ENCODE results near the gene VTN.

The VTN gene

DNA sequence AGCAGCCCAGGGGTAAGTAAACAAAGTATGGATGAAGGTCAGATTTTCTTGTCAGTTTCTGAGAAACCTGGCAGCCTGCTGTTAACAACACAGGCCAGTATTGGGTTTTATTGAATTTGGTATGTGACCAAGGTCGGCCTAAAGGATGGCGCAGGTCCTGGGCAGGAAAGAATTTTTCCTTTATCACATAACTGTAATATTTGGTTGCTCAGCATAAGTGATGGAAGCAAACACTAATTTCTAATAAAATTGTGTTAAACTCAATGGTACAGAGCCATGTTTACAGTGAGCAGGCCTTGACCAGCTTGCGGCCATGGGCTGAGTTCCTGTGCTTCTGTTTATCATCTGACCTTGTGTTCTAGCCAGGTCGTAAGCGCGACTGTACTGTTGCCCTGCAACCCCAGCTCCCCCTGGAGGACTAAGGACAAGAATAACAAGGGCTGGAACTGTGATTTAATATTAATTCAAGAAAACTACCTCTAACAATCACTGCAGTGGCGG lies 23.3 kb downstream of the VTN start:
- no peak overlapping the region for H3K23ac ChIP-seq (ENCODE audit: low read length)
- no peak overlapping the region for H3K18ac ChIP-seq (ENCODE audit: low read length)
- H3K4me1 ChIP-seq (ENCODE audit: control insufficient read depth in 1 of 2, insufficient read depth in 2 of 2, low read length in 2 of 2): peaks cover 2 to 8% of the 10 kb centered on the region in 2 experiments
- no peak overlapping the region for H3K4me2 ChIP-seq (ENCODE audit: low read length)
- no peak overlapping the region for H3K14ac ChIP-seq (ENCODE audit: low read length)
- no peaks in the 10 kb centered on the region for H3K9me3 ChIP-seq (ENCODE audit: insufficient read depth, low read depth, low read length)
- H3K27ac ChIP-seq (ENCODE audit: low read depth, low read length): no peak overlapping the region
- H3K79me1 ChIP-seq (ENCODE audit: low read length): no peaks in the 10 kb centered on the region
- no peak overlapping the region for H3K9ac ChIP-seq (ENCODE audit: low read length)
- no peak overlapping the region for H2AFZ ChIP-seq (ENCODE audit: insufficient read depth, low read length, poor library complexity)
- no peaks in the 10 kb centered on the region for H3K79me2 ChIP-seq (ENCODE audit: control insufficient read depth, insufficient read depth, low read length, poor library complexity)
- no peak overlapping the region for H2BK12ac ChIP-seq (ENCODE audit: low read length)
- peaks cover 68 to 85% of the 10 kb centered on the region in 2 experiments for H3K36me3 ChIP-seq (ENCODE audit: control insufficient read depth in 1 of 2, insufficient read depth in 2 of 2, low read length in 2 of 2)
- H2BK5ac ChIP-seq (ENCODE audit: low read depth, low read length, poor library complexity): no peak overlapping the region
- H4K12ac ChIP-seq (ENCODE audit: low read depth, low read length): no peak overlapping the region
- H2BK120ac ChIP-seq (ENCODE audit: insufficient read depth, low read length, poor library complexity): no peak overlapping the region
- WGBS (ENCODE audit: extremely low coverage, insufficient coverage, insufficient read length): no CpG with 5 or more reads among the region's 7 CpGs
- no peak overlapping the region for H4K91ac ChIP-seq (ENCODE audit: low read depth, low read length)
- H4K8ac ChIP-seq (ENCODE audit: low read depth, low read length): no peak overlapping the region
- H3K4ac ChIP-seq (ENCODE audit: low read depth, low read length): no peak overlapping the region
- peak in 1 of 2 donors; percentile 46 for DNase-seq
- no peak overlapping the region for H2AK5ac ChIP-seq (ENCODE audit: low read length)
- H3K27me3 ChIP-seq (ENCODE audit: insufficient read depth, low read length): no peaks in the 10 kb centered on the region
- H3K4me3 ChIP-seq (ENCODE audit: low read depth, low read length): no peak overlapping the region

DNA sequence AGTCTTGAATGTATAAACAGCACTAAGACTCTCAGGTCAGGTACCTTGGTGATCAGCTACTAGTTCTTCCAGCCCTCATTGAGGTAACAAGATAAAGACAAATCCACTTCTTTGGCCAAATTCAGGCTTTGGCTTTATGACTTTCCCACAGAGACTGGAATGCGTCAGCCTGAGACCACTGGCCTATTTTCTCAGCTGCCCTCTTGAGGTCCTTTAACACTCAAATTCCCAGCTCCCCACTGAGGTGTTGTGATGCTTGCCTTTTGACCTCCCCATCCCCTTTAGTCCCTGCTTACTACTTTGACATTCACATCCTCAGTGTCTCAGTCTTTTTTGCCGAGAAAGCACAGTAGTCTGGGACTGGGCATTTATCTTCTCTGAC lies 23.9 kb downstream of the VTN start:
- no peak overlapping the region for H3K4ac ChIP-seq (ENCODE audit: low read depth, low read length)
- no peak overlapping the region for H4K12ac ChIP-seq (ENCODE audit: low read depth, low read length)
- H3K79me2 ChIP-seq (ENCODE audit: control insufficient read depth, insufficient read depth, low read length, poor library complexity): no peaks in the 10 kb centered on the region
- no peaks in the 10 kb centered on the region for H3K79me1 ChIP-seq (ENCODE audit: low read length)
- H3K4me3 ChIP-seq (ENCODE audit: low read depth, low read length): no peak overlapping the region
- no peak overlapping the region for H2BK120ac ChIP-seq (ENCODE audit: insufficient read depth, low read length, poor library complexity)
- WGBS (ENCODE audit: extremely low coverage, insufficient coverage, insufficient read length): no CpG with 5 or more reads among the region's 2 CpGs
- H4K91ac ChIP-seq (ENCODE audit: low read depth, low read length): no peak overlapping the region
- H3K14ac ChIP-seq (ENCODE audit: low read length): no peak overlapping the region
- H3K36me3 ChIP-seq (ENCODE audit: control insufficient read depth in 1 of 2, insufficient read depth in 2 of 2, low read length in 2 of 2): peaks cover 68 to 85% of the 10 kb centered on the region in 2 experiments
- H3K27ac ChIP-seq (ENCODE audit: low read depth, low read length): peak overlapping the region; percentile 21
- H2BK5ac ChIP-seq (ENCODE audit: low read depth, low read length, poor library complexity): no peak overlapping the region
- no peaks in the 10 kb centered on the region for H3K27me3 ChIP-seq (ENCODE audit: insufficient read depth, low read length)
- H3K4me1 ChIP-seq (ENCODE audit: control insufficient read depth in 1 of 2, insufficient read depth in 2 of 2, low read length in 2 of 2): peaks cover 2 to 8% of the 10 kb centered on the region in 2 experiments
- no peak overlapping the region for H3K23ac ChIP-seq (ENCODE audit: low read length)
- H3K4me2 ChIP-seq (ENCODE audit: low read length): no peak overlapping the region
- H4K8ac ChIP-seq (ENCODE audit: low read depth, low read length): no peak overlapping the region
- no peak for DNase-seq
- H2AK5ac ChIP-seq (ENCODE audit: low read length): no peak overlapping the region
- no peaks in the 10 kb centered on the region for H3K9me3 ChIP-seq (ENCODE audit: insufficient read depth, low read depth, low read length)
- H2BK12ac ChIP-seq (ENCODE audit: low read length): no peak overlapping the region
- no peak overlapping the region for H3K18ac ChIP-seq (ENCODE audit: low read length)
- no peak overlapping the region for H2AFZ ChIP-seq (ENCODE audit: insufficient read depth, low read length, poor library complexity)
- H3K9ac ChIP-seq (ENCODE audit: low read length): no peak overlapping the region

DNA sequence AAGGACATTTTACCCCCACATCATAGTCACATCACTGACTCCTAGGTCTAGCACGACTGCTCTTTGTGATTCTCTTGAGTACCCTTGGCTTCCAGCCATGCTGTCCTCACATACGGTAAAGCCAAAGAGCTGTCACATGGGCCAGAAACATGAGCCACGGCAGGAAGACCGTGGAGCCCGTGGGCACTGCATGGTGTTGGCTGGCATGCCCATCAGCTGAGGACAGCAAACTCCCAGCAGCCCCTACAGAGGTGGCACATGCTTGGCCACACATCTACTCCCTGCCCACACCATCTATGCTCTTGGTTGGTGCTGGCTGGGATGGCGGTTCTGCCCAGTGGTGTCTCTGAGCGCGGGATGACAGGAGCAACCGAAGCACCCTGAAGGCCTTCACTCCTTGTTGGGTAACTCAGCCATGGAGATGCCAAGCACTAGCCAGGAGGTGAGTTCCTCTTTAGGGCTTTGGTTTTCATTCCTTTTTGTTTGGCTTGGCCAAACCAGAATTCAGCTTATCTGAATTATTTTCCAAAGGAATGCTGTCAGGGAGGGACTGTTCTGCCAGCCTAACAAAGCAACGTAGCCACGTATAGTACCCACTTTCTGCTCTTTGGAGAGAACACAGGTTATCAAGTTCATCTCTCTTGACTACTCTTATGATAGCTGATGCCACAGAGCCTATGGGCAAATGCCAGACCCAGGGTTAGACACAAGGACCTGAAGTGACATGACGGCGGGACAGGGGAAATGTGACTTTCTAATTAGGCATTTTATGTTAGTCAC lies 24.5 kb downstream of the VTN start:
- Histone ChIP-seq H3K79me2 (ENCODE audit: control insufficient read depth, insufficient read depth, low read length, poor library complexity) (no peaks in the 10 kb centered on the region), H3K4me1 (ENCODE audit: control insufficient read depth in 1 of 2, insufficient read depth in 2 of 2, low read length in 2 of 2) (peaks cover 2 to 8% of the 10 kb centered on the region in 2 experiments), H3K4ac (ENCODE audit: low read depth, low read length) (no peak overlapping the region), H4K12ac (ENCODE audit: low read depth, low read length) (no peak overlapping the region), H3K23ac (ENCODE audit: low read length) (no peak overlapping the region), H3K4me3 (ENCODE audit: low read depth, low read length) (no peak overlapping the region), H2BK5ac (ENCODE audit: low read depth, low read length, poor library complexity) (no peak overlapping the region), H3K9ac (ENCODE audit: low read length) (no peak overlapping the region), H3K4me2 (ENCODE audit: low read length) (no peak overlapping the region), H4K91ac (ENCODE audit: low read depth, low read length) (no peak overlapping the region), H3K27me3 (ENCODE audit: insufficient read depth, low read length) (no peaks in the 10 kb centered on the region), H2BK12ac (ENCODE audit: low read length) (no peak overlapping the region), H3K27ac (ENCODE audit: low read depth, low read length) (no peak overlapping the region), H3K36me3 (ENCODE audit: control insufficient read depth in 1 of 2, insufficient read depth in 2 of 2, low read length in 2 of 2) (peaks cover 68 to 85% of the 10 kb centered on the region in 2 experiments), H3K18ac (ENCODE audit: low read length) (no peak overlapping the region), H3K79me1 (ENCODE audit: low read length) (no peaks in the 10 kb centered on the region), H4K8ac (ENCODE audit: low read depth, low read length) (no peak overlapping the region), H3K14ac (ENCODE audit: low read length) (no peak overlapping the region), H3K9me3 (ENCODE audit: insufficient read depth, low read depth, low read length) (no peaks in the 10 kb centered on the region), H2BK120ac (ENCODE audit: insufficient read depth, low read length, poor library complexity) (no peak overlapping the region), H2AK5ac (ENCODE audit: low read length) (no peak overlapping the region), H2AFZ (ENCODE audit: insufficient read depth, low read length, poor library complexity) (no peak overlapping the region)
- DNase-seq: peak; percentile 77
- WGBS (ENCODE audit: extremely low coverage, insufficient coverage, insufficient read length): no CpG with 5 or more reads among the region's 13 CpGs

DNA sequence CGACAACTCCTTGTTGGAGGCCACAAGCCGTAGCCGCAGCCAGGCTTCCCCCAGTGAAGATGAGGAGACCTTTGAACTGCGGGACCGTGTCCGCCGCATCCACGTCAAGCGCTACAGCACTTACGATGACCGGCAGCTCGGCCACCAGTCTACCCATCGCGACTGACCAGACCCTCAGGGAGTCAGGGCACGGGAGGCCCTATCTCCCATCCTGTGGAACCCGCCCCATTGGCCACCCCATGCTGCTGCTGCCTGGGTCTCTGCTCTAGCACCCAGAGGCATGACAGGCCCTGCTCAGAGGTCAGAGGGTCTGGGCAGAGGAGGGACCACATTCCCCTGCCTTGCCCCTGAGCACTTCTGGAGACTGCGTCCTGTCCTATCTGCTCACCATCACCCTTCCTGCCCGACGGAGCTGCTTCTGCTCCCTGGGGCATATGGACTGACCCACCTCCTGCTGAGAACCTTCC lies 25.6 kb downstream of the VTN start:
- peaks cover 2% of the 10 kb centered on the region for H3K9me3 ChIP-seq (ENCODE audit: insufficient read depth, low read depth, low read length)

More for the DNA sequence above, 25.6 kb downstream of the VTN start:
- no peak overlapping the region for H2BK12ac ChIP-seq (ENCODE audit: low read length)
- no peaks in the 10 kb centered on the region for H3K79me2 ChIP-seq (ENCODE audit: control insufficient read depth, insufficient read depth, low read length, poor library complexity)
- no peak overlapping the region for H3K18ac ChIP-seq (ENCODE audit: low read length)
- no peak overlapping the region for H3K14ac ChIP-seq (ENCODE audit: low read length)
- DNase-seq: no peak
- no peaks in the 10 kb centered on the region for H3K79me1 ChIP-seq (ENCODE audit: low read length)
- no peaks in the 10 kb centered on the region for H3K27me3 ChIP-seq (ENCODE audit: insufficient read depth, low read length)
- H3K9ac ChIP-seq (ENCODE audit: low read length): no peak overlapping the region
- H3K4ac ChIP-seq (ENCODE audit: low read depth, low read length): no peak overlapping the region
- H2BK5ac ChIP-seq (ENCODE audit: low read depth, low read length, poor library complexity): no peak overlapping the region
- no peak overlapping the region for H4K8ac ChIP-seq (ENCODE audit: low read depth, low read length)
- no peak overlapping the region for H2BK120ac ChIP-seq (ENCODE audit: insufficient read depth, low read length, poor library complexity)
- peaks cover 74 to 90% of the 10 kb centered on the region in 2 experiments for H3K36me3 ChIP-seq (ENCODE audit: control insufficient read depth in 1 of 2, insufficient read depth in 2 of 2, low read length in 2 of 2)
- no peak overlapping the region for H2AK5ac ChIP-seq (ENCODE audit: low read length)
- H3K4me2 ChIP-seq (ENCODE audit: low read length): no peak overlapping the region
- no peak overlapping the region for H2AFZ ChIP-seq (ENCODE audit: insufficient read depth, low read length, poor library complexity)
- no peak overlapping the region for H3K27ac ChIP-seq (ENCODE audit: low read depth, low read length)
- H3K4me1 ChIP-seq (ENCODE audit: control insufficient read depth in 1 of 2, insufficient read depth in 2 of 2, low read length in 2 of 2): peaks cover 2 to 8% of the 10 kb centered on the region in 2 experiments
- H4K91ac ChIP-seq (ENCODE audit: low read depth, low read length): no peak overlapping the region
- H3K4me3 ChIP-seq (ENCODE audit: low read depth, low read length): no peak overlapping the region
- H4K12ac ChIP-seq (ENCODE audit: low read depth, low read length): no peak overlapping the region
- H3K23ac ChIP-seq (ENCODE audit: low read length): no peak overlapping the region
- WGBS (ENCODE audit: extremely low coverage, insufficient coverage, insufficient read length): no CpG with 5 or more reads among the region's 19 CpGs
